HG03469 (cell line): ENCODE results near the gene SGIP1.
"Not testable (repeated sequence)": the region's sequence is repeated elsewhere in the genome, so short reads cannot be mapped to it uniquely, and the experiment has no call there.

Source experiments
- ATAC-seq: cut with Tn5 transposase; IDR thresholded peaks from one replicate; pipeline ENCODE4 v1.9.1; 2021; ENCODE audit warnings: mild to moderate bottlenecking, moderate library complexity, moderate number of reproducible peaks; ENCODE audit not compliant: unreplicated experiment

SGIP1 gene

DNA sequence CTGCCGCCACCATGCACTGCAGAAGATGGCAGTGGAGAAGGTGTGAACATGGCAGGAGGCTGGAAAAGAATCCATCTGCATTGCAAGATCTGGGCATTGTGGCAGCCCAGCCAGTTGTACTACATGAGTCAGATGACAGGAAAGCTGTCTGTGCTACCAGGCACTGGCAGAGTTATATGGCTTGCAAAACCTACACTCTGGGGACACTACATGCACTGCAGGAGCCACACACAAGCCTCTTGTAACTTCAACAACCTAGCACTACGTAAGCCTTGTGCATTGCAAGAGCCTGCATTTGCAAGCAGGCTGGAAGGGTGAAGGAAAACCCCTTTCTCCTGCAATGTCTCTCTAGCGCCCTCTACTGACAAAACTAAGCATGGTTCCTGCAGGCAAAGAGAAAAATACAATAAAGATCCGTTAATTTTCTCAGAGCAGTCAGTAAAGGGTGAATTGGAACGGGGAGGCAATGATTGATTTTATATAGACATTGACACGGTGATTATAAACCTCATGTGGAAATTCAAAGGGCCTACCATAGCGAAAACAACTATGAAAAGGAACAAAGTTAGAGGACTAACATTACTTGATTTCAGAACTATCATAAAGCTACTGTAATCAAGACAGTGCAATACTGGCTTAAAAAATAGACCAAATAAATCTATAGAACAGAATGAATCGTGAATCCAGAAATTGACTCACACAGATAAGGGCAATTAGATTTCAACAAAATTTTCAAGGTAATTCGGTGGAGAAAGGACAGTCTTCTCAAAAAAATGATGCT, 192.1 kb downstream of the SGIP1 start:
- ATAC-seq, result peak; percentile 68

DNA sequence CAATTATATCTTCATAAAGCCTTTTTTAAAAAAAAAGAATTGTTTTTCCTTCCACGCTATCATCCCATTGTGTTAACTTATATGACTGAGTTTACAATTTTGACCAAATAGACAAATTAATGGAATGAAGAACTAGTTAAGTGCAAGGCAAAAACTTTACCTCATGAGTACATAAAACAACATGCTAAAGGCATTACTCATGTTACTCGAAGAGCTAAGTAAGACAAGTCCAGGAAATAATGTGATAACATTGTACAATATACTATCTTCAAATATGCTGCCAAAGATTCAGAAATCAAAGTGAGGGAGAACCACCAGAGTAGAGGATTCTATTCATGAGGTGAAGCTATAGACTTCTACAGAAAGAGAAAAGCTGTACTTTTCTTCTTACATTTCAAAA, 194.1 kb downstream of the SGIP1 start:
- ATAC-seq, result no peak

DNA sequence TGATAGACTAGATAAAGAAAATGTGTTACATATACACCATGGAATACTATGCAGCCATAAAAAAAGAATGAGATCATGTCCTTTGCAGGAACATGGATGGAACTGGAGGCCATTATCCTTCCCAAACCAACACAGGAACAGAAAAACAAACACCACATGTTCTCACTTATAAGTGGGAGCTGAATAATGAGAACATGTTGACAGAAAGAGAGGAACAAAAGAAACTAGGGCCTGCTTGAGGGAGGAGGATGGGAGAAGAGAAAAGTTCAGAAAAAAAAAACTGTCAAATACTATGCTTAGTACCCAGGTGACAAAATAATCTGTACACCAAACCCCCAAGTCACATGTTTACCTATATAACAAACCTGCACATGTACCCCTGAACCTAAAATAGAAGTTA, 194.8 kb downstream of the SGIP1 start:
- ATAC-seq, result not testable (repeated sequence)

DNA sequence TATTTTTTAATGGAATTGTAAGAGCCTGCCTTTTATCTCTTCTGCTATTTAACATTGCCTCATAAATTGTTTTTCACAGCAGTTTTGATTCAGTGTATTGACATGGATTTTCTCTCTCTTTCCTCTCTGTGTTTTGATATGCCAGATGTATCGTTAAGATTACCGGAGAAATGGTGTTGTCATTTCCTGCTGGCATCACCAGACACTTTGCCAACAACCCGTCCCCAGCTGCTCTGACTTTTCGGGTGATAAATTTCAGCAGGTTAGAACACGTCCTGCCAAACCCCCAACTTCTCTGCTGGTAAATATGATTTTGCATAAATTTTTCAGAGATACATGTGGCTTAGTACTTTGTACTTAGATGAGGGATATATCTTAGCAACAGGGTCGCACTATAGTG, 195.2 kb downstream of the SGIP1 start:
- no peak for ATAC-seq

DNA sequence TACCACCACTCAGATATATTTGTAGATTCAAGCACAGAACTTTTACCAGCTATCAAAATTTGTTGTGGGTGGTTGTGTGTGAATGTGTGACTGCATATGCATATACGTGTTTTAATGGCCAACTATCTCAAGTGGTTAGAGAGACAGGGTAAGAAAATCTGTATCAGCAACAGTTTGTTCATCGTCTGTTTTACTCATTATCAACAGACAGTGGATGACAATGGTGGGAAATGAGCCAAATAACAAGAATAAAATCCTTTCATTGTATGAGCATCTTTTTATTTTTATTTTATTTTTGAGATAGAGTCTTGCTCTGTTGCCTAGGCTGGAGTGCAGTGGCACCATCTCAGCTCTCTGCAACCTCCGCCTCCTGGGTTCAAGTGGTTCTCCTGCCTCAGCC, 195.6 kb downstream of the SGIP1 start:
- no peak for ATAC-seq

DNA sequence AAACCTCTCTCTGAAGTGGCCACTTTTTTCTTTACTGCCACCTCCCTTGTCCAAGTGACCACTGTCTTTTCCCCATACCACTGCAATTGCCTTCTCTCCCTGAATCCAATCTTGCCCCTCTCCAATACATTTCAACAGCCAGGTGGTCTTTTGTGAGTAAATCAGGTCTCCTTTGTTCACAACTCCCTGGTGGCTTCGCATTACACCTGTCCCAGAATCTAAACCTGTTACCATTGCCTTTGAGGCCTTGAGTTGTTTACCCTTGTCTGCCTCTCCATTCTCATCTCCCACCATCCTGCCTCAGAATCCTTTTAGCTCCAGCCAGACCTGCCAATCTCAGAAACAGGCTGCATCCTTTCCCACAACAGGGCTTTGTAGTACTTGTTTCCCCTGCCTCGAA, 196.5 kb downstream of the SGIP1 start:
- ATAC-seq, result no peak

DNA sequence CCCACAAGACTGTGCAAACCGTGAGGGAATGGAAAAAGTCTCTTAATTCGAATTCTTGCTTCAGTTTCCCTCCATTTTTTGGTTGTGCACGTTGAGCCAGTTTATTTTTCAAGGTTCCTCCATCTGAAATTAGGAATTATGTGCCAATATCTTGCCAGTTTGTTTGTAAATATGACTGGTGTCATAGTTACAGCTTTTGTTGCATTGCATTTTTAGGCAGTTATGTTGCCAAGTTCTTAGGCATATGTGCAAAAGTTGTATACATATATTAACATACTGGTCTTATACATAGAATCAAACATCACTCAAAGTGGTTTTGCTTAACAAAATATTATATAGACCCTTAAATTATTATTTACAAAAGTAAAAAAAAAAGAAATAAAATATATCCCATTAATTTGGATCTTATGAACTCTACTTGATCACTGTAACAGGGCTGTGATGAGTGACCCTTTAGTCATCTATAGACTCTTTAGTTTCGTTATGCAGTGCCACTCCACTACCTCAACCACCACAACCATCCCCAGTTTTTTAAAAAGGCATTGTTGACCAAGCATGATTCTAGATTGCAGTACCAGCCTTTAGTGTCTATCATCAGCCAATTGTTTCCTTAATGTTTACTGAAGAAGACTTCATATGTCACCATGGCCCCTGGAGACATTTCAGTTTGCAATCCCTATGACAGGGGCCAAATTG, 197.4 kb downstream of the SGIP1 start:
- no peak for ATAC-seq

DNA sequence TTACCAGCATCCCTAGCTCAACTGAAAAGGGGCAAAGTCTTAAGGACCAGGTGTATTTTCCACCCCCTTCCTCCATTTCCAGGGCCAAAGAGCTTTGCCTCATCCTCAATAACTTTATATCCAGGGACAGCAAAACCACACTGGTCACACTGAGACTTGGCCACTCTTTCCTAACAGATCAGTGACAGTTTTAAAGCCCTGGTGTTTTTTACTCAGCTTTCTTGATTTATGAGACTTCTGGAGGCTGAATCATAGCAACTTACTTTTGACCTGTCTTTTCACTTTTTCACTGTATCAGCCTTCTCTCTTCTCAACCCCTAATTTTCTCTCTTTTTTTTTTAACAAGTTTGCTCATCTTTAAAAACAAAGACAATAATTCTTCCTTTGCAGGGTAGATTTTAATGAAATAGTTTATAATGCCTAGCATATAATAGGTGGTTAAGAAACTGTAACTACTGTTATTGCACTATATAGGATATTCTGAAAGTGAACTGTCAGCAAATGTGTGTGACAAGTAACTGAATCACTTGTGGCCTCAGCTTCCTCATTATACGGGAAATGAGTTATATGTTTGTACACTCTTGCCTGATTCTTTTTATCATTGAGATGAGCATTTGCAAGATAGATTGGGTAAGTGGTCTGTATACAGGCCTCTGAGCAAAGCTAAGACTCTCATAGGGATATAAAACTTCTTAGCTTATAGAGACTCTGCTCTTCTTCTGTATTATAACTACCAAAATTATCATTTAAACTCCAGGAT, 198.6 kb downstream of the SGIP1 start:
- ATAC-seq, result peak; percentile 58

DNA sequence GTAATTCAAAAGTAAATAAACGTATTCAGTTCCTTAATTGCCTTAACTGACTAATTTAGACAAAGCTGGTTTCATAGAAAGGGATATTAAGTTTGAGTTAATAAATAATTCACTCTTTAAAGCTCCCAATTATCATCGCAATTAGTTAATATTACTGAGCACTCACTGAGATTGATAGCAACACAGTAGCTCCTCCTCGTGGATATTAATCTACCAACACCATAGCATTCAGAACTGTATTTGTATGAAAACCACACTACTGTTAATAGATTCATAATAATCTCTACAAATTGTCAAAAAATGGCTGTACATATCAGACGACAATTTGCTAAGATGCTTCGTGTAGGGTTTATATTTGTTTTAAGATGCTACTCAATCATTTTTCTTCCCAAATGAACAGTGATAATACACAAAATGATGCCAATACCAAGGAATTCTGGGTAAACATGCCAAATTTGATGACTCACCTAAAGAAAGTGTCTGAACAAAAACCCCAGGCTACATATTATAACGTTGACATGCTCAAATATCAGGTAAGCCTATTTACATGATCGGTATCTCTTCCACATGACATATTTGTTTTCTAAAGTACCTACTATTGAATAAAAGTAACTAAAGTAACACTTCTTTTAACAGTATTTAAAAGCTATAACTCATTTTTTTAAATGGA, 199.5 kb downstream of the SGIP1 start:
- no peak for ATAC-seq

DNA sequence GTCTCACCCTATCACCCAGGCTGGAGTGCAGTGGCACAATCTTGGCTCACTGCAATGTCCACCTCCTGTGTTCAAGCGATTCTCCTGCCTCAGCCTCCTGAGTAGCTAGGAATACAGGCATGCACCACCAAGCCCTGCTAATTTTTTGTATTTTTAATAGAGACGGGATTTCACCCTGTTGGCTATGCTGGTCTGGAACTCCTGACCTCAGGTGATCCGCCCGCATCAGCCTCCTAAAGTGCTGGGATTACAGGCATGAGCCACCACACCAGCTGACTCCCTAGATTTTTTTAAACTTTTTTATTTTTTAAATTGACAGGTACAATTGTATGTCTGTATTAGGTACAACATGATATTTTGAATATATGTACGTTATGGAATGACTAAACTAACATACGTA, 200.6 kb downstream of the SGIP1 start:
- ATAC-seq, result not testable (repeated sequence)

DNA sequence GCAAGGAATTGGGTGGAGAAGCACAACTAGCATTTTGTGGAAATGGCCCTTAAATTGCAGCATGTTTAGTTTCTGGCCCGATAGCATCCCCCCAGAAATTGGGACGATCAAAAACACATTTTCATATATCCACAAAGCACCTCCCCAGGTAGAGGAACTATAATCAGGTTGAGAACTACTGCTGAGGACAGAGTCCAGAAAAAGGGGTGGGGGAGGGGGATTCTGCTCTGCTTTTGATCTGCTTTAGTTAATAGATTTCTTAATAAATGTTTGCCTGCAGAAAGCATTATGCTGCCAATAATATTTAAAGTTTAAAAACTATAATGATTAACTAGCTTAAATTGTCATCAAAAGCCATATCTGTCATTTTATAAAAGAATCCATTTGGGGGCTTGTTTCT, 203.9 kb downstream of the SGIP1 start:
- no peak for ATAC-seq

DNA sequence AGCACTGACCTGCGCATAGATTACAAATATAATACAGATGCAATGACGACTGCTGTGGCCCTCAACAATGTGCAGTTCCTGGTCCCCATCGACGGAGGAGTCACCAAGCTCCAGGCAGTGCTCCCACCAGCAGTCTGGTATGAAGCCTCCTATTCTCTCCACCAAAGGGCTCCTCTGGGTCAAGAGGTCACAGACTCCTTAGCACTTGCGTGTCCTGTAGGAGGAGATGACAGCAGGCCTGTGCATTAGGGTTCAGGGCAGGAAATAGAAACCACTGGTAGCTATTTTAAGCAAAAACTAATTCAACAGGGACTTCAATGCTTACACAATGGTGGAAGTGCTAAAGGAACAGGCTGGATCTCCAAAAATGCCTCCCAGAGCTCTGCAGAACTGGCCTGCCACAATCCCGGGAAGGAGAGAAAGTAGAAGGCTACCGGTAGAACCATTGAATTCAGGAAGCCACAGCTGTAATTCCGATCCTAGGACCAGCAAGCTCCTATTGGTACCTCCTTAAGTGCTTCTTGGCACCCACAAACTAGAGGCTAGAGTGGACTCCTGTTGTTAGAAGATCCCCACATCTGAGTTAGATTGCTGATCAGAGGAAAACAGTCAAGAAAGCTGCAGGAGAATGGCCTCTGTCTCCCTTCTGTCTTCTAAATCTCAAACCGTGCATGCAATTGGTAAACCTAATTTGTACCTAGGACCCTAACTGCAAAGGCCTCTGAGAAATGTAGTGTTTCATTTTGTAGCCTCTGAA, 205.6 kb downstream of the SGIP1 start:
- peak; percentile 79 for ATAC-seq

DNA sequence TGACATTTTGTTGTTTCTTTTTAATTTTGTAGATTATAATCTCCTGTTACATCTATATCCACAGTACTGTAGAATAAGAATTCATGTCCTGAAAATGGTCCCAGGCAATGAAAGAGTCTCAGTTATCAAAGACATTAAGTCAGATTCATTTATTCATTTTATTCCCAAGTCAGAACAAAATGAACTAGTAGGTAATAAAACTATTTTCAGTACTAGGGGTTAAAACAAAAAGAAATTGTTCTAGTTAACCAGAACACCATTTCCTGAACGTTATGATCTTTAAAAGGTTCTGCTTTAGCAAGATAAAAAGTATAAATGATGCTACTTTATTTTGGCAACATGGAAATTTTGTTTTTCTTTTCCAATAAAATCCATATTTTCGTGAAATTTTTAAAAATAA, 211.5 kb downstream of the SGIP1 start:
- no peak for ATAC-seq

DNA sequence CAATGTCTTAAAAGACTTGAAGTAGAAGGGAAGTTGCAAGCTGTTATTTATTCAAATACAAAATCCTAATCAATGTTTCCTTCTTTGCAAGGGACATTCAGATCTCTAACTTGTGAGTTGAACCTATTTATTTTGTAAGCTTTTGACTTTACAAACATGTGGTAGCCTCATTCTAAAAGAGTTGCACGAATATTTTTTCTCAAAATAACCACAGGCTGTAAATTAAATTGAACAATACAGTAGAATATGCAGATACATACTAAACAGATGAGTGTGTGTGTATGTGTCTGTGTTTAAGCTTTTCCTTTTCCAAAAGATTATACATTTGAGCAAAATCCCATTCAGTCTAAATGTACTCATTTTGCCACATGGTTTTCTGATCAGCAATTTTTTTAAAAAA, 213.5 kb downstream of the SGIP1 start:
- no peak for ATAC-seq

DNA sequence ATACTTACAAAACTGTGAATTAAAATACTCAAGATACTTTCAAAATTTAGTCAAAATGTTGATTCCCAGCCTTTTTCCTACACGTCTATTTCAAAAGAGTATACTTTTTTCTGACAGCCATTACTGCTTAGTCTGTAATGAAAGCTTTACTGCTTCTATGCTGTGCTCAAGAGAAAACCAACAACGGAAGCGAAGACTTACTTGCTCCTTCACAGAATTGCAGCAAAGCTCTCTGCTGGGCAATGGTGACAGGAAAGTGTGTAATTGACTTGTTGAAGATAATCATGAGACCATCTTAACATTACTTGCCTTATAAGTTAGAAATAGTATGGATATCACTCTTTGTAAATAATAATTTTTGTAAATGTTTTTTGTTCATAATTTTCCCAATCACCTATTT, 216.6 kb downstream of the SGIP1 start:
- no peak for ATAC-seq

DNA sequence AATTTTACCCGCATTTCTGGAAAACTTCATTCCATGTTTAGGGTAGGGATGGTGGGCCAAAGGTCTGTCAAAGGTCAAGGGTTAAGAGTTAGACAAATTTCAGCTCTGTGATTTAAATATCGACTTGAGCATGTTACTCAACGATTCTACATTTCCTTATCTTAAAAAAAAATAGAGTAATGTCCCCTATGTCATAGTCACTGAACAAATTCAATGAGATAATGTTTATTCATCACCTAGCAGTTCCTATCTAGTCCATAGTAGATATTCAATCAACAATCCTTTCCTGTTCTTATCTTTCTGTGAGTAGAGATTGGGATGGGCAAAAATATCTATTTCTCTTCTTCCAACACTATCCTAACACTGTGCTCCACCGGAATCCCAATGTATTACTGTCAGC, 217.2 kb downstream of the SGIP1 start:
- ATAC-seq, result no peak

DNA sequence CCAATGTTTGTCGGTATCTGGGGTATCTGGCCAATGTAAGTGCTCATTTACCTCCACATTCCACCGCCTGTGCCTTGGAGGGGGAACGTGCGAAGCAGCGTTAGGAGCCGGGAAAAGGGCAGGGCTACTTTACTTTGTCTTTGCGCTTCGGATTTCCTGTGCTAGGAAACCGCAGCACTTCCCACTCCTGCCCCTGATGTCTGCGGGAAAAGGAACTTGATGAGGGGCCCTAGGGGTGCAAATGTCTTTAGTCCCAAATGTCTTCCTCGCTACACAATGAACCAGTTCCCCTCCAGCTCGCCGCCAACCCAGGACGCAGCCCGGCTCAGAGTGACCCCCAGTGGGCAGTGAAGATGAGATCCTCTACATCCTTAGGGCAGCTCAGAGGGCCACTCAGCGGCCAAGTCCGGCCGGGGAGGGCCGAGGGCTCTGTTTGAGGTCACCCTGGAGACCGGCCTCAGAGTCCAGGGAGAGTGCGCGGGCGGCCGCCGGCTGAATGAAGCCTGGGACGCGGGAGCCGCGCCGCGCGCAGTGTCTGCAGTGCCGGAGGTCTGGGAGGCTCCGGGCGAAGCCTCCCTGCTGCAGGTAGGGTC, 218.1 kb downstream of the SGIP1 start, which contains the start of gene DYNLT5:
Gene DYNLT5 (plus strand): TSS at position 460 of the 593 bp plus-strand sequence. CDS start 2,200 bp downstream, outside the sequence.
- no peak for ATAC-seq

DNA sequence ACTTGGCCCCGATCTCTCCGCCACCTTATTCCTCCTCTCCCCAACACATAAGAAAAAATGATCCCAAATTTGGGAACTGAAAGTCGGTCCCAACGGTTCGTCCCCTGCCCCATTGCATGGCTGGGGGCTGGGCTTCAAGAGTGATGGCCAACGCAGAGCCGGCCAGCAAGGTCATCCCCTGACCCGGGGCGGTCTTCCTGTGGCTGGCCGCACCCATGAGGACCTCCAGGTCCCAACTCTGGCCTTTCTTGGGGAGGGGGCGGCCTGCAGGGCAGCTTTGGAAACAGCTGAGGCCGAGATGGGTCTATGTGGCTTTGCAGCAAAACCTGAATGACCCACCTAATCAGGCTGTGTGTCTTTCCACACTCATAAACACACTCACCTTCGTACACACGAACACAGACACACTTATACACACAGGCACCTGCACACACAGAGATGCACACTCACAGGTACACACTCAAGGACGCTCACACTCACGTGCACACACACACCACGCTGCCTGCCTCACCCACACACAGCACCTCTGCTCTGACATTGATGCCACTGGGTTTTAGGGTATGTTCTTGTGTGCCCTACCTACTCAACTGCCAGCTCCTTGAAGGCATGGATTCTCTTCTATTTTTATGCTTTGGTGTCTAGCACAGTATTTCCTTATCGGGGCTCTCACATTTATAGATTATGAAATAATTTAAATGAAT, 218.9 kb downstream of the SGIP1 start:
- no peak for ATAC-seq

DNA sequence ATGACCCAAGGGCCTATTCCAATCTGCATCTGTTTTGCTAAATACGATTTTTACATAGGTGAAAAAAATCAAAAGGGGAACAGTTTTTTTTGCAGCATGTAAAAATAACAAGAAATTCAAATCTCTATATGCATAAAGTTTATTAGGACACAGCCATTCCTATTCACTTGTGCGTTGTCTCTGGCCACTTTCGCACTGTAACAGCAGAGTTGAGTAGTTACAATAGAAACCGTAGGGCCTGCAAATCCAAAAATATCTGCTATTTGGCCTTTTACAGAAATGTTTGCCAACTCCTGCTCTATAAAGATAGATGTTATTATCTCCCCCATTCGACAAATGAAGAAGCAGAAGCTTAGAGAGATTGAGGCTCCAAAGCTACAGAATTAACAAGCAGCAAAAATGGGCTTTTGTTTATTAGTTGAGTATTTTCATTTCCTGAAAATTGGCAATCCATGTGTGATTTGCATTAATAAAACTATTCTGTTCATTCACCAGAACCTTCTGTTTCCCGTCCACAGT, 223.8 kb downstream of the SGIP1 start:
- ATAC-seq, result no peak
